IMR-90 (cell line): ENCODE results near the gene SBF2.

ENCODE experiments used
- CEBPB ChIP-seq: IDR thresholded peaks from 2 replicates; pipeline ENCODE4 v1.6.1; 2012; ENCODE audit warnings: low read depth, low read length, improper control_type of control experiment
- CHD1 ChIP-seq: IDR thresholded peaks from 2 replicates; pipeline ENCODE4 v1.6.1; 2012; ENCODE audit warnings: low read depth, low read length, improper control_type of control experiment
- CTCF ChIP-seq: conservative IDR thresholded peaks from 2 replicates; pipeline ENCODE4 v1.5.1; 2012; ENCODE audit warnings: mild to moderate bottlenecking, low read depth, low read length, improper control_type of control experiment
- FOS ChIP-seq: fragments of 150-350 bp; IDR thresholded peaks from 2 replicates; pipeline ENCODE4 v1.6.1; 2016; ENCODE audit warnings: low read depth, low read length
- POLR2A ChIP-seq: IDR thresholded peaks from 2 replicates; pipeline ENCODE4 v1.6.1; 2012; ENCODE audit warnings: mild to moderate bottlenecking, low read depth, low read length
- RAD21 ChIP-seq: IDR thresholded peaks from 2 replicates; pipeline ENCODE4 v1.6.1; 2012; ENCODE audit warnings: low read length, improper control_type of control experiment
- SMC3 ChIP-seq: fragments of 150-350 bp; IDR thresholded peaks from 2 replicates; pipeline ENCODE4 v1.6.1; 2016; ENCODE audit warnings: low read depth, mild to moderate bottlenecking, antibody characterized with exemption, low read length, moderate library complexity
- USF2 ChIP-seq: fragments of 150-350 bp; IDR thresholded peaks from 2 replicates; pipeline ENCODE4 v1.6.1; 2017; ENCODE audit warnings: mild to moderate bottlenecking, antibody characterized with exemption, low read length, low read depth

GRCh38 chr11:10116588-10116987 lies 177.4 kb downstream of the SBF2 start:
- TF ChIP-seq CTCF (no peak), RAD21 (no peak), POLR2A (no peak), USF2 (no peak), CEBPB (no peak), CHD1 (no peak), SMC3 (no peak), FOS (no peak)
